ENCODE measurements around the gene OTOS.

The OTOS gene

GRCh38 chr2:240105982-240106381 is 34.5 kb downstream of the OTOS start:
- Histone ChIP-seq H3K4me1 (ENCODE audit: control insufficient read depth in 1 of 2, insufficient read depth in 2 of 2, low read length in 2 of 2) (no peaks in the 10 kb centered on the region), H3K27ac (ENCODE audit: low read depth, low read length) (no peak overlapping the region), H3K4me3 (ENCODE audit: low read depth in 1 of 2, low read length in 2 of 2) (no peak overlapping the region), H3K9me3 (ENCODE audit: control insufficient read depth in 1 of 2, low read length in 2 of 2) (no peaks in the 10 kb centered on the region), H3K9ac (ENCODE audit: low read depth in 1 of 2, low read length in 2 of 2) (no peak overlapping the region), H3K36me3 (ENCODE audit: control insufficient read depth in 1 of 2, insufficient read depth in 2 of 2, low read length in 2 of 2) (no peaks in the 10 kb centered on the region), H3K27me3 (ENCODE audit: control insufficient read depth in 1 of 2, insufficient read depth in 2 of 2, low read length in 2 of 2) (no peaks in the 10 kb centered on the region)

GRCh38 chr2:240103136-240103535 is 37.3 kb downstream of the OTOS start:
- Histone ChIP-seq H3K27me3 (ENCODE audit: control insufficient read depth in 1 of 2, insufficient read depth in 2 of 2, low read length in 2 of 2) (peaks cover 4 to 9% of the 10 kb centered on the region in 2 donors), H3K9ac (ENCODE audit: low read depth in 1 of 2, low read length in 2 of 2) (no peak overlapping the region), H3K27ac (ENCODE audit: low read depth, low read length) (no peak overlapping the region), H3K9me3 (ENCODE audit: control insufficient read depth in 1 of 2, low read length in 2 of 2) (no peaks in the 10 kb centered on the region), H3K36me3 (ENCODE audit: control insufficient read depth in 1 of 2, insufficient read depth in 2 of 2, low read length in 2 of 2) (no peaks in the 10 kb centered on the region), H3K4me1 (ENCODE audit: control insufficient read depth in 1 of 2, insufficient read depth in 2 of 2, low read length in 2 of 2) (no peaks in the 10 kb centered on the region), H3K4me3 (ENCODE audit: low read depth in 1 of 2, low read length in 2 of 2) (no peak overlapping the region)

GRCh38 chr2:240098349-240098748 is 42.1 kb downstream of the OTOS start:
- Histone ChIP-seq H3K27ac (ENCODE audit: low read depth, low read length) (no peak overlapping the region), H3K4me3 (ENCODE audit: low read depth in 1 of 2, low read length in 2 of 2) (no peak overlapping the region), H3K4me1 (ENCODE audit: control insufficient read depth in 1 of 2, insufficient read depth in 2 of 2, low read length in 2 of 2) (no peaks in the 10 kb centered on the region), H3K9ac (ENCODE audit: low read depth in 1 of 2, low read length in 2 of 2) (no peak overlapping the region), H3K27me3 (ENCODE audit: control insufficient read depth in 1 of 2, insufficient read depth in 2 of 2, low read length in 2 of 2) (peaks cover 25 to 45% of the 10 kb centered on the region in 2 donors), H3K9me3 (ENCODE audit: control insufficient read depth in 1 of 2, low read length in 2 of 2) (no peaks in the 10 kb centered on the region), H3K36me3 (ENCODE audit: control insufficient read depth in 1 of 2, insufficient read depth in 2 of 2, low read length in 2 of 2) (no peaks in the 10 kb centered on the region)

- Histone ChIP-seq H3K27me3 (ENCODE audit: control insufficient read depth in 1 of 2, insufficient read depth in 2 of 2, low read length in 2 of 2) (peaks cover 25 to 45% of the 10 kb centered on the region in 2 donors), H3K36me3 (ENCODE audit: control insufficient read depth in 1 of 2, insufficient read depth in 2 of 2, low read length in 2 of 2) (no peaks in the 10 kb centered on the region), H3K9me3 (ENCODE audit: control insufficient read depth in 1 of 2, low read length in 2 of 2) (no peaks in the 10 kb centered on the region), H3K27ac (ENCODE audit: low read depth, low read length) (no peak overlapping the region), H3K4me1 (ENCODE audit: control insufficient read depth in 1 of 2, insufficient read depth in 2 of 2, low read length in 2 of 2) (no peaks in the 10 kb centered on the region), H3K9ac (ENCODE audit: low read depth in 1 of 2, low read length in 2 of 2) (no peak overlapping the region), H3K4me3 (ENCODE audit: low read depth in 1 of 2, low read length in 2 of 2) (no peak overlapping the region)
Observed at GRCh38 chr2:240095556-240096523, 44.6 kb downstream of the OTOS start.

GRCh38 chr2:240089306-240089705 is 51.2 kb downstream of the OTOS start:
- peaks cover under 1 to 3% of the 10 kb centered on the region in 2 donors for H3K27me3 ChIP-seq (ENCODE audit: control insufficient read depth in 1 of 2, insufficient read depth in 2 of 2, low read length in 2 of 2)
- H3K27ac ChIP-seq (ENCODE audit: low read depth, low read length), result no peak overlapping the region
- peaks cover 0 to 5% of the 10 kb centered on the region in 2 donors for H3K9me3 ChIP-seq (ENCODE audit: control insufficient read depth in 1 of 2, low read length in 2 of 2)
- H3K36me3 ChIP-seq (ENCODE audit: control insufficient read depth in 1 of 2, insufficient read depth in 2 of 2, low read length in 2 of 2), result no peaks in the 10 kb centered on the region
- no peaks in the 10 kb centered on the region for H3K4me1 ChIP-seq (ENCODE audit: control insufficient read depth in 1 of 2, insufficient read depth in 2 of 2, low read length in 2 of 2)
- no peak overlapping the region for H3K9ac ChIP-seq (ENCODE audit: low read depth in 1 of 2, low read length in 2 of 2)
- H3K4me3 ChIP-seq (ENCODE audit: low read depth in 1 of 2, low read length in 2 of 2), result no peak overlapping the region

All from duodenal mucosa (tissue), 2 donors.